ENCODE data around the gene SLC9A3. TPM values are rescaled to one million over a fixed set of nuclear protein-coding genes. Genes with fewer than 3 reads are reported as not detected.

SLC9A3 gene
- total and polyA plus RNA-seq, 2 of the 13 experiments (the other 11 are each of a cell fraction or from before 2014, with no cell fraction given), result 1.5 to 1.8 TPM

GRCh38 chr5:443239-444151 lies 80.8 kb downstream of the SLC9A3 start (continued):
- TF ChIP-seq REXO4 (CRISPR knock-in tag; IDR thresholded peaks at IDR 0.05; ENCODE audit: borderline replicate concordance) (no peak), SYNCRIP (IDR thresholded peaks at IDR 0.05; ENCODE audit: insufficient read depth, low read depth, low read length) (no peak), PAWR (CRISPR knock-in tag; IDR thresholded peaks at IDR 0.05; ENCODE audit: borderline replicate concordance) (no peak), ZNF782 (CRISPR knock-in tag; IDR thresholded peaks at IDR 0.05; ENCODE audit: borderline replicate concordance) (no peak), ZNF232 (CRISPR knock-in tag; IDR thresholded peaks at IDR 0.05; ENCODE audit: borderline replicate concordance) (no peak), REST (IDR thresholded peaks at IDR 0.05; ENCODE audit: borderline replicate concordance in 1 of 2, low read depth in 1 of 2, low read length in 2 of 2) (no peak), ZNF251 (CRISPR knock-in tag; IDR thresholded peaks at IDR 0.05) (no peak), RBFOX2 (IDR thresholded peaks at IDR 0.05; ENCODE audit: low read depth, low read length) (peak; percentile 53; the same call in 1 of the 2 replicates), ZNF713 (CRISPR knock-in tag; IDR thresholded peaks at IDR 0.05) (no peak), MAX (IDR thresholded peaks at IDR 0.05) (peak; percentile 14; the same call in 1 of the 2 replicates), SCMH1 (CRISPR knock-in tag; IDR thresholded peaks at IDR 0.05; ENCODE audit: borderline replicate concordance) (no peak), ZBTB21 (CRISPR knock-in tag; IDR thresholded peaks at IDR 0.05) (no peak), THAP11 (CRISPR knock-in tag; IDR thresholded peaks at IDR 0.05) (peak; percentile 3; the same call in 1 of the 2 replicates), SP4 (CRISPR knock-in tag; IDR thresholded peaks at IDR 0.05) (no peak; the same call in 1 of the 2 replicates), ZGPAT (CRISPR knock-in tag; IDR thresholded peaks at IDR 0.05) (0 out of 2 replicates have a peak, but pooled peaks have one; percentile 0), MED8 (CRISPR knock-in tag; IDR thresholded peaks at IDR 0.05; ENCODE audit: insufficient replicate concordance) (peak; percentile 1), EEA1 (CRISPR knock-in tag; IDR thresholded peaks at IDR 0.05; ENCODE audit: borderline replicate concordance) (peak; percentile 44; the same call in 1 of the 2 replicates), ZNF747 (CRISPR knock-in tag; IDR thresholded peaks at IDR 0.05; ENCODE audit: borderline replicate concordance) (no peak)
- TF ChIP-seq, protein P1, sequence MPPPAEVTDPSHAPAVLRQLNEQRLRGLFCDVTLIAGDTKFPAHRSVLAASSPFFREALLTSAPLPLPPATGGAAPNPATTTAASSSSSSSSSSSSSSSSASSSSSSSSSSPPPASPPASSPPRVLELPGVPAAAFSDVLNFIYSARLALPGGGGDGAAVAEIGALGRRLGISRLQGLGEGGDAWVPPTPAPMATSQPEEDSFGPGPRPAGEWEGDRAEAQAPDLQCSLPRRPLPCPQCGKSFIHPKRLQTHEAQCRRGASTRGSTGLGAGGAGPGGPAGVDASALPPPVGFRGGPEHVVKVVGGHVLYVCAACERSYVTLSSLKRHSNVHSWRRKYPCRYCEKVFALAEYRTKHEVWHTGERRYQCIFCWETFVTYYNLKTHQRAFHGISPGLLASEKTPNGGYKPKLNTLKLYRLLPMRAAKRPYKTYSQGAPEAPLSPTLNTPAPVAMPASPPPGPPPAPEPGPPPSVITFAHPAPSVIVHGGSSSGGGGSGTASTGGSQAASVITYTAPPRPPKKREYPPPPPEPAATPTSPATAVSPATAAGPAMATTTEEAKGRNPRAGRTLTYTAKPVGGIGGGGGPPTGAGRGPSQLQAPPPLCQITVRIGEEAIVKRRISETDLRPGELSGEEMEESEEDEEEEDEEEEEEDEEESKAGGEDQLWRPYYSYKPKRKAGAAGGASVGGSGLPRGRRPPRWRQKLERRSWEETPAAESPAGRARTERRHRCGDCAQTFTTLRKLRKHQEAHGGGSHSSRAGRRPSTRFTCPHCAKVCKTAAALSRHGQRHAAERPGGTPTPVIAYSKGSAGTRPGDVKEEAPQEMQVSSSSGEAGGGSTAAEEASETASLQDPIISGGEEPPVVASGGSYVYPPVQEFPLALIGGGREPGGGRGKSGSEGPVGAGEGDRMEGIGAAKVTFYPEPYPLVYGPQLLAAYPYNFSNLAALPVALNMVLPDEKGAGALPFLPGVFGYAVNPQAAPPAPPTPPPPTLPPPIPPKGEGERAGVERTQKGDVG (CRISPR knock-in tag; IDR thresholded peaks at IDR 0.05; ENCODE audit: borderline replicate concordance), result no peak

Data from HepG2 (cell line).